HG03196 (cell line): ENCODE results near the gene CTRL.
A peak's percentile ranks its signal among the peaks of the same experiment; 100 is the strongest.

ENCODE experiments used
- ATAC-seq: cut with Tn5 transposase; IDR thresholded peaks from one replicate; pipeline ENCODE4 v1.9.1; 2021; ENCODE audit not compliant: unreplicated experiment

Gene CTRL

DNA sequence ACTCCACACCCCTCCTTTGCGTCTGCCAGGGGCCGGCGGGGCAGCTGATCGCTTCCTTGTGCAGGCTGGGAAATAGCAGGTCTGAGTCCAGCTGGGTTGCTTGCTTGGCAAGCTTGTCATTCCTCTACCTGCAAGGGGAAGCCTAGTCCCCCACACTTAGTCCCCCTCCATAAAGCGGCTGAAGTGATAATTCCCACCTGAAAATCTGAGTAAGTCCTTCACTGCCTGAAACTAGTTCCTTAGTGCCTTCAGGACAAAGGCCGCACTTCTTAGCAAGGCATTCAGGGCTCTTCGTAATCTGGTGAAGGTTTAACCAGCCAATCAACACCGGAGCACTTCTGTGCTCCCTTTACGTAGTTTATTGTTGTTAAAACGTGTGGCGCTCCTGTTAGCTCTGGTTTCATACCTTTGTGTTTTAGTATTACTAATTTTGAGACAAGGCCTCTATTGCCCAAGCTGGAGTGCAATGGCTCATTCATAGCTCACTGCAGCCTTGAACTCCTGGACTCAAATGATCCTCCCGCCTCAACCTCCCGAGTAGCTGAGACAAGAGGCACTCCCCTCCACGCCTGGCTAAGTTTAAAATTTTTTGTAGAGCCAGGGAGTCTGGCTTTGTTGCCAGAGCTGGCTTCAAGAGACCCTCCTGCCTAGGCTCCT, 37.8 kb downstream of the CTRL start:
- no peak for ATAC-seq

DNA sequence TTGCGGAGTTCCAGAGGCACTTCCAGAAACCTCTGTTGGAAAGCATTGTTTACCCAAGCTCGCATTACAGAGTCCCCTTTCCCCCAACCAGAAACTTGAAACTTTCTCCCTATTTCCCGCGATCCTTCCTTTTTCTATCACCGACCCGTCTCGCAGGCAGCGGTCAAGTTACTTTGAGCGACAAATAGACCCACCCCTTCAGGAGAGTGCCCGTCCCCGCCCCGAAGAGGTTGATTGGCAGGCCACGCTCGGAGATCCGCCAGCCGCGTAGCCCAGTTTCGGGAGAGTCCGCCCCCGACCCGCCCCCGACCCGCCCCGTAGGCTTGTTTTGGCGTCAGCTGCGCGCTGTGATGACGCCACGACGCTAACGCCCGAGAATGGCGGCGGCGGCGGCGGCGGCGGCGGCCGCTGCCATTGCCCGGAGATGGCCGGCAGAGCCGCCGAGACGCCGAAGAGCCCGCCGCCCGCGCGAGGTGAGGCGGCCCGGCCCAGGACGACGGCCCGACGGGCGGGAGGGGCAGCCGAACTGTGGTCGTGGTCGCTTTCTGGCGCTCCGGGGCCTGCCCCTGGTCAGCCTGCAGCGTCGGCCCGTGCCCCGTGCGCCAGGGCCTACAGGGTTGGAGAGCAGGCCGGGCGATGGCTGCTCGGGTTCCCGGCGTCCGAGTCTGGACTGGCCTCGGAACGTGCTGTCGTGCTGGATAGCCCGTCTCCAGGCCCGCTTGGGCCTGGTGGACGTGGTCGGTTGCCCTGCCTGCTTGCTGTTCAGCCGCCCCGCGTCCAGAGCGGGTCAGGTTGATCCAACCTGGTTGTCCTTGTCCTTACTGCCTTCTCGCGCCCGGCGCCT, 38.5 kb downstream of the CTRL start, which contains the start of gene PSKH1:
Gene PSKH1, plus strand, starts transcription at position 356 of the 844 bp plus-strand sequence. CDS start 15,496 bp downstream, outside the sequence.
- ATAC-seq, result peak; percentile 87

DNA sequence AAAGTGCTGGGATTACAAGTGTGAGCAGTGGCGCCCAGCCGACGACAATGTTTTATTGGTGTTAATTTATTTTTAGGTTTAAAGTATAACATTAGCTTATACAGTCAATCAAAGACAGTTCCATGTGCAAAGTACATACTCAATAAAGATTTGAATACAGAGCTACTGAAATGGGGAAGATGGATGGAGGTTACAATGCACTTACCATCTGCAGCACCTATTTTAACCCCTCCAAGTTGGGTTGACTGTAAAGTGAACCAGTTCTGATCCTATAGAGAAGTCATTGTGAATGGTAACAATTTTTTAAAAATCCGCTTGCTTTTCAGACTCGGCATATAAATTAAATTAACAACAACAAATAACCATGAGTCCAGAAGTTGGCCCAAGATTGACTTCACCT, 39.3 kb downstream of the CTRL start:
- no peak for ATAC-seq

DNA sequence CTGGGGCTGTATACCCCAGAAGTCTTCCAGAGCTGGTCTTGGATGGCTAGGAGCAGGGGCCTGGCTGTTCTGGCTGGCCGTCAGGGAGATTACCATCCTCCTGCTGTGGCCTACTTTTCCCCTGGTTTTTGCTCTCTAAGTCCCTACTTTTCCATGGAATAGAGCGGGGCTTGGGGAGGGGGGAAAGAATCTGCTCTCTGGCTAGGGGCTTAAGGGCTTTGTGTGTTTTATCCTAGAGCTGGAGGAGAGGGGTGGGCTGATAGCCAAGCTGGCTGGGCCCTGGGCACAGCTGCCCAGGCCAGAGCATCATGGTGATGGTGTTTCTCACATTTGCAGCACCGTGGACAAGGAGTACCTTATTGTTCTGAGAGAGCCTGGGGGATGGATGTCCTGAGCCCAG, 43.3 kb downstream of the CTRL start:
- no peak for ATAC-seq

DNA sequence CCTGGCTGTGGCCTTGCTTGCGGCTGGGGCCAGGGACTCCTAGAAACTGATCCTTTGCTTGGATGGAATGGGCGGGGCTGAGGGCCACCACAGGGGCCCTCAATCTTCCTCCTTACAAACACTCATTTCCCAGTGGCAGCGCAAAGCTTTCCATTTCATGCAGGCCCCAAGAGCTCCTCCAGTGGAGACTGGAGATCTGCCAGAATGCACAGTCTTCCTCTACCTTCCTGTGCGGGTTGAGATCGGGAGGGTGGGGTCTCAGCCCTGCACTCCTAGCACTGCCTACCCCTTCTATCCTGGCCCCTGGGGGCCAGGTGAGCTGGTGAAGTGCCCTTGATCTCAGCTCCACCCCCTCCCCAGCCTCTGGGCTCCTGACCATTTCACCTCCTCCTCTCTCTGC, 45.3 kb downstream of the CTRL start:
- no peak for ATAC-seq

DNA sequence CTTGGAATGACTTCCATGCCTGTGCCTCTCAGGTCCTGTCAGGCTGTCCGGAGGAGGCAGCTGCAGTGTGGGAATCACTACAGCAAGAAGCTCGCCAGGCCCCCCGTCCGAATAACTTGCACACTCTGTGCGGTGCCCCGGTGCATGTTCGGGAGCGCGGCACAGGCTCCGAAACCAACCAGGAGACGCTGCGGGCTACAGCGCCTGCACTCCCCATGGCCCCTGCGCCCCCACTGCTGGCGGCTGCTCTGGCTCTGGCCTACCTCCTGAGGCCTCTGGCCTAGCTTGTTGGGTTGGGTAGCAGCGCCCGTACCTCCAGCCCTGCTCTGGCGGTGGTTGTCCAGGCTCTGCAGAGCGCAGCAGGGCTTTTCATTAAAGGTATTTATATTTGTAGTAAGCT, 45.7 kb downstream of the CTRL start:
- ATAC-seq, result no peak

DNA sequence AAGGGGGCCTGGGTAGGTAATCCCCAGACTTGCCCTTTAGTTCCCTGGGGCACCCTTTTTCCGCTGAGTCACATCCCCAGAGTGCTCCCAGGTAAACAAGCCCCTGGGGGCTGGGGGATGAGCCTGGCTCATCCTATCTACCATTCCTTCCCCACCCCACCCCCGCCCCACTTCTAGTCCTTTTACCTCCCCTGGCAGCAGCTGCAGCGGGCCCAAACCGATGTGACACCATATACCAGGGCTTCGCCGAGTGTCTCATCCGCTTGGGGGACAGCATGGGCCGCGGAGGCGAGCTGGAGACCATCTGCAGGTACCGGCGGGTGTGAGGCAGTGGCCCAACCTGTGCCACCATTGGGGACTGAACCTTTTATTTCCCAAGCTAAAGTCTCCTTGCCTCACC, 46.1 kb downstream of the CTRL start:
- no peak for ATAC-seq

DNA sequence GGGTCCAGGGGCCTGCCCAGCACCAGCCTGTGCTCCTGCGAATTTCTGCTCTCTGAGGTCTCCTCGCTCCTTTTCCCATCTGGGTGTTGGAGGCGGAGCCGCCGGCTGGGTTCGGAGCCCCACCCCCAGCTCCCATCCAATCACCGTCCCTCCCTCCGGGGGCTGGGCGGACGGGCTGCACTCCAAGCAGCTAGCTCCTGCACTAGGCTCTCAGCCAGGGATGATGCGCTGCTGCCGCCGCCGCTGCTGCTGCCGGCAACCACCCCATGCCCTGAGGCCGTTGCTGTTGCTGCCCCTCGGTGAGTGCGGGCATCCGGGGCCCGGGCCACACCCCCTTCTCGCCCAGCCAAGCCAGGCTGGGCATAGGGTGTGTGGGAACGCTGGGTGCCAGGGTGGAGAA, 47.0 kb downstream of the CTRL start, which contains the start of gene NRN1L:
Gene NRN1L, plus strand, starts transcription at position 202 of the 400 bp plus-strand sequence. Its CDS starts 19 bp downstream, at position 221.
- ATAC-seq, result no peak

DNA sequence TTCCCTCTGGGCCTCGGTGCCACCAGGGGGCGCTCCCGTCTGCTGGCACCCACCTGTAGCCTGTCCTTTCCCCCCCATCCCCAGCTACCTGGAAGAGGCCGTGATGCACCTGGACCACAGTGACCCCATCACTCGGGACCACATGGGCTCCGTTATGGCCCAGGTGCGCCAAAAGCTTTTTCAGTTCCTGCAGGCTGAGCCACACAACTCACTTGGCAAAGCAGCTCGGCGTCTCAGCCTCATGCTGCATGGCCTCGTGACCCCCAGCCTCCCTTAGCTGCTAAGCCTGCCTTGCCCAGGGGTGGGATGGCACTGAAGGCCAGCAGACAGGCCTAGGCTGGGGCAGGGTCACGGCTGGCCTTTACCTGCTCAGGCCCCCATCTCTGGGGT, 47.8 kb downstream of the CTRL start:
- ATAC-seq, result no peak

DNA sequence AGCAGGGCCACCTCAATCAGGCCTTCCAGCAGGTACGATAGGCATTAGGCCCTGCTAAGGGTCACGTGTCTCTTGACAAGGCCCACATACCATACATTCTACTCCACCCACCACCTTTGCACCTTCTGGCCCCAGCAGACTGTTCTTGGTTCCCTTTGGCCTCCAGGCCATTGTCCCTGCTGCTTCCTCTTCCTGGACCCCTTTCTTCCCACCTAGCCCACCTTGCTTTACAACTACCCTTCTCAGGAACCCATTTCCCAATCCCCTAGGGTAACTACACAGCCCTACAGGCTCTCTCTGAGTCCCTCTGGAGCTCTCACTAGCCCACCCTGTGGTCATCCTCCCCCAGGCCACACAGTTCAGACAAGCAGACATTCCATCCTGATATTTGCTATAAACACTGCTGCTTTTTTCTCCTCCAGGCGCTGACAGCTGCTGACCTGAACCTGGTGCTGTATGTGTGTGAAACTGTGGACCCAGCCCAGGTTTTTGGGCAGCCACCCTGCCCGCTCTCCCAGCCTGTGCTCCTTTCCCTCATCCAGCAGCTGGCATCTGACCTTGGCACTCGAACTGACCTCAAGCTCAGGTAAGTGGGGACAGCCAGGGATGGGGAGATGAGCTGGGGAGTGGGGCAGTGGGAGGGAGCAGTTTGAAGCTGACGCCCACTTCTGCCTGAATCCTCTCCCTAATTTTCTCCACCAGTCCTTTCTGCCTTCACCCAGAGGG, 48.4 kb downstream of the CTRL start:
- ATAC-seq, result no peak

DNA sequence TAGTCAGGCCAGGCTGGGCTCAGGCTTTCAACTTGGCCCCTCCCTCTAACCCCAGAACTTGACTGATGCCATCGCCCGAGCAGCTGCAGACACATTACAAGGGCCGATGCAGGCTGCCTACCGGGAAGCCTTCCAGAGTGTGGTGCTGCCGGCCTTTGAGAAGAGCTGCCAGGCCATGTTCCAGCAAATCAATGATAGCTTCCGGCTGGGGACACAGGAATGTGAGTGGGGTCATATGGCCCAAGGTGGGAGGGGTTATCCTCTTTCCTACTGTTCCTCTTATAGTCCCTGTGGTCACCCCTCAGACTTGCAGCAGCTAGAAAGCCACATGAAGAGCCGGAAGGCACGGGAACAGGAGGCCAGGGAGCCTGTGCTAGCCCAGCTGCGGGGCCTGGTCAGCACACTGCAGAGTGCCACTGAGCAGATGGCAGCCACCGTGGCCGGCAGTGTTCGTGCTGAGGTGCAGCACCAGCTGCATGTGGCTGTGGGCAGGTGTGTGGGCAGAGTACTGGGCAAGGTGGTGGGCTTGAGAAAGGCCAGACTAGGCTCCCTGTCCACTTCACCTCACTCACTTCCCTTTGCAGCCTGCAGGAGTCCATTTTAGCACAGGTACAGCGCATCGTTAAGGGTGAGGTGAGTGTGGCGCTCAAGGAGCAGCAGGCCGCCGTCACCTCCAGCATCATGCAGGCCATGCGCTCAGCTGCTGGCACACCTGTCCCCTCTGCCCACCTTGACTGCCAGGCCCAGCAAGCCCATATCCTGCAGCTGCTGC, 49.1 kb downstream of the CTRL start:
- ATAC-seq, result no peak

DNA sequence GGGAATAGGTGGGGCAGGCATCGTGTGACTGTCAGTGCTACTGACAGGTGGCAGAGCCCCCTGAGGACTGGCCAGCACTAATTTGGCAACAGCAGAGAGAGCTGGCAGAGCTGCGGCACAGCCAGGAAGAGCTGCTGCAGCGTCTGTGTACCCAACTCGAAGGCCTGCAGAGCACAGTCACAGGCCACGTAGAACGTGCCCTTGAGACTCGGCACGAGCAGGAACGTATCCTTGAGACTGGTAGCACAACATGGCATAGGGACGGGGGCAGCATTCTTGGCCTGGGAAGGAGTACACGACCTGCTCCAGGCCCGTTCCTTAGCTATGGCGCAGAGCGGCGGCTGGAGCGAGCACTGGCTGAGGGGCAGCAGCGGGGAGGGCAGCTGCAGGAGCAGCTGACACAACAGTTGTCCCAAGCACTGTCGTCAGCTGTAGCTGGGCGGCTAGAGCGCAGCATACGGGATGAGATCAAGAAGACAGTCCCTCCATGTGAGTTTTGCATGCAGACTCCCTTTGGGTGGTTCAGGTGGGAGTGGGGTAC, 50.0 kb downstream of the CTRL start:
- ATAC-seq, result no peak

DNA sequence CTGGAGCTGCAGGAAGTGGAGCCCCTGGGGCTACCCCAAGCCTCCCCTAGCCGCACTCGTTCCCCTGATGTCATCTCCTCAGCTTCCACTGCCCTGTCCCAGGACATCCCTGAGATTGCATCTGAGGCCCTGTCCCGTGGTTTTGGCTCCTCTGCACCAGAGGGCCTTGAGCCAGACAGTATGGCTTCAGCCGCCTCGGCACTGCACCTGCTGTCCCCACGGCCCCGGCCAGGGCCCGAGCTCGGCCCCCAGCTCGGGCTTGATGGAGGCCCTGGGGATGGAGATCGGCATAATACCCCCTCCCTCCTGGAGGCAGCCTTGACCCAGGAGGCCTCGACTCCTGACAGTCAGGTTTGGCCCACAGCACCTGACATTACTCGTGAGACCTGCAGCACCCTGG, 51.1 kb downstream of the CTRL start:
- no peak for ATAC-seq

DNA sequence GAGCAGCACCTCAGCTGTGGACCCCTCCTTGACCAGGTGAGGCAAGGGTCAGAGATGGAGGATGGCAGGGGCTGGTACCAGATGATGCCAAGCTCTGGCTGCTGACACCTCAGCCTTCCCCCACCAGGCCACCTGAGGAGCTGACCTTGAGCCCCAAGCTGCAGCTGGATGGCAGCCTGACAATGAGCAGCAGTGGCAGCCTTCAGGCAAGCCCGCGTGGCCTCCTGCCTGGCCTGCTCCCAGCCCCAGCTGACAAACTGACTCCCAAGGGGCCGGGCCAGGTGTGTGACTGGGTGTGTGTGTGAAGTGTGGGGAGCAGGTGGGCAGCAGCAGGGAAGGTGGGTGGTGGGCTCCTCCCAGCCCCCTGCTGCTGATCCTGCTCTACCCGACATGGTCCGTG, 51.7 kb downstream of the CTRL start:
- ATAC-seq, result no peak
